Coronary artery (tissue), 2 donors: ENCODE data around the gene KASH5.
A peak's percentile ranks its signal among the peaks of the same experiment; 100 is the strongest.

Experiments used
- DNase-seq: peaks from one replicate; pipeline ENCODE4 v3.0.0-alpha.2; 2017; ENCODE audit warnings: low spot score
- H3K27ac ChIP-seq, 2 donors: fragments of 200-600 bp; sonication (generic); one replicate each; pipeline ENCODE4 v1.5.1; 2016 to 2019
- H3K4me3 ChIP-seq: fragments of 200-600 bp; sonication (generic); 2 replicates; pipeline ENCODE4 v1.5.1; 2016; ENCODE audit warnings: mild to moderate bottlenecking, moderate library complexity
- TF ChIP-seq, protein P1 (sequence below): fragments of 200-600 bp; sonication (generic); IDR thresholded peaks from one replicate; pipeline ENCODE4 v1.5.1; 2019; ENCODE audit warnings: antibody characterized with exemption

The KASH5 gene

GRCh38 chr19:49450405-49450804 lies 62.4 kb downstream of the KASH5 start:
- H3K4me3 ChIP-seq: no peak overlapping the region
- no peak for DNase-seq
- TF ChIP-seq, protein P1, sequence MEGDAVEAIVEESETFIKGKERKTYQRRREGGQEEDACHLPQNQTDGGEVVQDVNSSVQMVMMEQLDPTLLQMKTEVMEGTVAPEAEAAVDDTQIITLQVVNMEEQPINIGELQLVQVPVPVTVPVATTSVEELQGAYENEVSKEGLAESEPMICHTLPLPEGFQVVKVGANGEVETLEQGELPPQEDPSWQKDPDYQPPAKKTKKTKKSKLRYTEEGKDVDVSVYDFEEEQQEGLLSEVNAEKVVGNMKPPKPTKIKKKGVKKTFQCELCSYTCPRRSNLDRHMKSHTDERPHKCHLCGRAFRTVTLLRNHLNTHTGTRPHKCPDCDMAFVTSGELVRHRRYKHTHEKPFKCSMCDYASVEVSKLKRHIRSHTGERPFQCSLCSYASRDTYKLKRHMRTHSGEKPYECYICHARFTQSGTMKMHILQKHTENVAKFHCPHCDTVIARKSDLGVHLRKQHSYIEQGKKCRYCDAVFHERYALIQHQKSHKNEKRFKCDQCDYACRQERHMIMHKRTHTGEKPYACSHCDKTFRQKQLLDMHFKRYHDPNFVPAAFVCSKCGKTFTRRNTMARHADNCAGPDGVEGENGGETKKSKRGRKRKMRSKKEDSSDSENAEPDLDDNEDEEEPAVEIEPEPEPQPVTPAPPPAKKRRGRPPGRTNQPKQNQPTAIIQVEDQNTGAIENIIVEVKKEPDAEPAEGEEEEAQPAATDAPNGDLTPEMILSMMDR: no peak

DNA sequence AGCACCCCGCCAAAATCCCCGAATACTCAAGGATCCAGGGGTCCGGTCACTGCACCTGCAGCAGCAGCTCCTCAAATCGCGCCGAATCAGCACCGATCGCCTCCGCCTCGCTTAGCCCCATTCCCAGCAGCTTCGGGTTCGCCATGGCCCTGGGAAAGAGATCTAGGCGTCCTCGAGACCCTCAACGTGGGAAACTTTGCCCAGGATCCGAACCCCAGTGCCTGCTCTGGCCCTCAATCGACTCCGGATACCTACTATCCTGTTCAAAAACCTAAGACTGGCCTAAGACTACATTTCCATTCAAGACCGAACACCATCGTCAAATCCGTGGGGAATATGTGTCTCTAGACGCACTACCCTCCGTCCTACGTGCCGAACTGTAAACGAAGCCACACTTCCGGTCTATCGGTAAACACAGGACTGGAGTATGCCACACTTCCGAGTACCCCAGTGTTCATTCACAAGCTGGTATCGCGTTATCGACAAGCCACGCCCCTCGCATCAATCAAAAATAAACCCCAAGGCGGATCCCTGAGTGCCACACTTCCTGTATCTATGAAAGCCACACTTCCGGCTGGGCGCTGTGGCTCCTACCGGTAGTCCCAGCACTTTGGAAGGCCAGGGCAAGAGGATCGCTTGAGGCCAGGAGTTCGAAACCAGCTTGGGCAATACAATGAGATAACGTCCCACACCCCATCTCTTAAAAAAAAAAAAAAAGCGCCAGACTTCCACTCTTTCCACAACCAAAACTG lies 63.6 kb downstream of the KASH5 start, which contains the start of gene PIH1D1:
Gene PIH1D1 (minus strand): TSS at position 385 of the 752 bp plus-strand sequence. CDS start 240 bp downstream, at position 145.
- DNase-seq: peak; percentile 97
- Histone ChIP-seq H3K4me3 (peak within 1 kb of the TSS; percentile 87), H3K27ac (peak within 1 kb of the TSS; percentile 88 to 95)
- TF ChIP-seq, protein P1: no peak

More at GRCh38 chr19:49450405-49450804, 62.4 kb downstream of the KASH5 start:
- no peak overlapping the region for H3K27ac ChIP-seq

DNA sequence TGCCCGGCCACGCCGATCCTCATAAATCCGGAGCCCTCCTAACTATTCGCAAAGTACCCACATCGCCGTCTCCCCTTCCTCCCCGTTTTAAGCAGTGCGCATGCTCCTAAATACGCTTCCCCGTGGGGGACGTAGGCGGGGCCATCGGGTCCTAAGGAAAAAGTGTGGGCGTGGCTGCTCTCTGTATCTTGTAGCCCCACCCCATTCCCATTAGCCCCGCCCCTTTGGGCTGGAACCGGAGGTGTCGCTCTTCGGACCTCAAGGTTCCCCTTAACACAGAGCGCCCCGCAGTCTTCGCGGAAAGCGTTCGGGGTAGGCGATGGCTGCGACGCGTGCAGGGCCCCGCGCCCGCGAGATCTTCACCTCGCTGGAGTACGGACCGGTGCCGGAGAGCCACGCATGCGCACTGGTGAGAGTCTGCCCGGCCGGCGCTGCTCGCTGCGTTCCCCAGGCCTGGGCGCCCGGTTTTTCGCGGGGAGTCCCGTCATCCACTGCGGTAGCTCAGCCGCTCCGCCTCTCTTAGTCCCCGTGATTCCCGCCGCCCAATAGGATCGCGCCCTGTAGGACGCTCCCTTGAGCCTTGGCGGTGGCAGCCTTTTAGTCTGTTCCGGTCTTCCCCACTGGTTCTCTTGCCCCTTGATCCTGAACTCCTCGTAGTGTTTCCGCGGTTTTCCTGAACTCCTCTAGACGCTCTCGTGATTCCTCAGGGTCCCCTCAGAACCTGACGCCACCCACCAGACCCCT lies 65.1 kb downstream of the KASH5 start, which contains the start of gene ALDH16A1:
Gene ALDH16A1 (plus strand): TSS at position 213 of the 744 bp plus-strand sequence. CDS start 107 bp downstream, at position 320.
- peak within 1 kb of the TSS; percentile 87 for H3K4me3 ChIP-seq
- peak within 1 kb of the TSS; percentile 88 to 95 for H3K27ac ChIP-seq
- TF ChIP-seq, protein P1: no peak
- peak; percentile 98 for DNase-seq

DNA sequence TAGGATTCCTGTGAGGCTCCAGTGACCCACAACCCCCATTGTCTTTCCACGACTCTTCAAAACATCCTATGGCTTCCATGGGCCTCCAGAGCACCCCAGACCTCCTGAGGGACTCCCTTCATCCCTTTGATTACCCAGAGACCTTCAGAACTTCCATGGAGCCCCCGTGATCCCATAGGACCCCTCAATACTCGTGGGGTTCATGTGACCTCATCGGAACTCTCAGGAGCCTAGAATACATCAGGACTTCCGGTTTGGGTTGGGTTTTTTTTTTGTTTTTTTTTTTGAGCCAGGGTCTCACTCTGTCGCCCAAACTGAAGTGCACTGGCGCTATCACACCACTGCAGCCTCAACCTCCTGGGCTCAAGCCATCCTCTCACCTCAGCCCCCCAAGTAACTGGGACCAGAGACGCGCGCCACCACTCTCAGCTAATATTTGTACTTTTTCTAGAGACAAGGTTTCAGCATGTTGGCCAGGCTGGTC lies 65.8 kb downstream of the KASH5 start:
- TF ChIP-seq, protein P1: no peak
- H3K27ac ChIP-seq: peak overlapping the region; percentile 88 to 95
- H3K4me3 ChIP-seq: peak overlapping the region; percentile 87
- DNase-seq: no peak

- Histone ChIP-seq H3K27ac (peak overlapping the region in 1 of 2 donors; percentile 61), H3K4me3 (no peak overlapping the region)
- TF ChIP-seq, protein P1: no peak
- no peak for DNase-seq
Measured at GRCh38 chr19:49455773-49456172, 67.7 kb downstream of the KASH5 start.

GRCh38 chr19:49456326-49456725 lies 68.3 kb downstream of the KASH5 start:
- DNase-seq: no peak
- peak overlapping the region; percentile 14 to 61 for H3K27ac ChIP-seq
- no peak overlapping the region for H3K4me3 ChIP-seq
- TF ChIP-seq, protein P1: no peak
